GM18517 (cell line): ENCODE data around the gene RPS8.
"Not testable (repeated sequence)": the region's sequence is repeated elsewhere in the genome, so short reads cannot be mapped to it uniquely, and the experiment has no call there.

ENCODE experiments used
- ATAC-seq: cut with Tn5 transposase; IDR thresholded peaks from one replicate; pipeline ENCODE4 v1.9.1; 2021; ENCODE audit warnings: mild to moderate bottlenecking, moderate library complexity; ENCODE audit not compliant: unreplicated experiment

The RPS8 gene

DNA sequence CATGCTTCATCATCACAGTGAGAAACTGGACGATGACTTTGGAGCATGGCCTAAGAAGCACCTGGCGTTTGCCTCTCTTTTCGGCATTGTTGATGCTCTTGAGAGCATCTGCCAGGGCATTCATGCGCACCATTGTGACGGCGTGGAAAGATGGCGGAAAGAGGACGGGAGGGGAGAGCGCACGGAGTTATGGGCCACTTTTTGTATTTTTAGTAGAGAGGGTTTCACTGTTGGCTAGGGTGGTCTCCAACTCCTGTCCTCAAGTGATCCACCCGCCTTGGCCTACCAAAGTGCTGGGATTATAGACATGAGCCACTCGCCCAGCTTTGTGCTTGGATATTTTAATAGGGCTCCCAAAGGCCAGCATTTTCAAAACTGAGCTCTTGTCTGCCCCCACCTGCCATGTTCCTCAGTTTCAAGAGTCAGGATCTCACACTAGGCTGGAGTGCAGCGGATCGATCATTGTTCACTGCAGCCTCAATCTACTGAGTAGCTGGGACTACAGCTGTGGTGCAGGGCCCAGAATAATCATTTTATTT, 5.3 kb downstream of the RPS8 start:
- ATAC-seq, result no peak

DNA sequence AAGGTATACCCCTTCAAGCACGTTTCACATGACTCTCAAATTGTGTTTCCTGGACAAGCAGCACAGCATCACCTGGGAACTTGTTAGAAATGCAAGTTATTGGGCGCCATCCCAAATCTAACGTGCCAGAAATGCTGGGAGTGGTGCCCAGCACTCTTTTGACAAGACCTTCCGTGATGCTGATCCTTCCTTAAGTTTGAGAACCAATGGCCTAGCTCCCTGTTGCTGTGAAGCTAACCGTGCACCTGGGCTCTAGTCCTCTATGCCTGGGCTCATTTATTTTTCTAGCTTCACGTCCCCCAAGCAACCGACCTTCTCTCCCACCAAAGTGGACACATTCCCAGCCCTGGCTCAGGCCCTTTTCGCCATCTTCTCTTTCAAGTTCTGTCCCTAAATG, 8.4 kb downstream of the RPS8 start:
- no peak for ATAC-seq

DNA sequence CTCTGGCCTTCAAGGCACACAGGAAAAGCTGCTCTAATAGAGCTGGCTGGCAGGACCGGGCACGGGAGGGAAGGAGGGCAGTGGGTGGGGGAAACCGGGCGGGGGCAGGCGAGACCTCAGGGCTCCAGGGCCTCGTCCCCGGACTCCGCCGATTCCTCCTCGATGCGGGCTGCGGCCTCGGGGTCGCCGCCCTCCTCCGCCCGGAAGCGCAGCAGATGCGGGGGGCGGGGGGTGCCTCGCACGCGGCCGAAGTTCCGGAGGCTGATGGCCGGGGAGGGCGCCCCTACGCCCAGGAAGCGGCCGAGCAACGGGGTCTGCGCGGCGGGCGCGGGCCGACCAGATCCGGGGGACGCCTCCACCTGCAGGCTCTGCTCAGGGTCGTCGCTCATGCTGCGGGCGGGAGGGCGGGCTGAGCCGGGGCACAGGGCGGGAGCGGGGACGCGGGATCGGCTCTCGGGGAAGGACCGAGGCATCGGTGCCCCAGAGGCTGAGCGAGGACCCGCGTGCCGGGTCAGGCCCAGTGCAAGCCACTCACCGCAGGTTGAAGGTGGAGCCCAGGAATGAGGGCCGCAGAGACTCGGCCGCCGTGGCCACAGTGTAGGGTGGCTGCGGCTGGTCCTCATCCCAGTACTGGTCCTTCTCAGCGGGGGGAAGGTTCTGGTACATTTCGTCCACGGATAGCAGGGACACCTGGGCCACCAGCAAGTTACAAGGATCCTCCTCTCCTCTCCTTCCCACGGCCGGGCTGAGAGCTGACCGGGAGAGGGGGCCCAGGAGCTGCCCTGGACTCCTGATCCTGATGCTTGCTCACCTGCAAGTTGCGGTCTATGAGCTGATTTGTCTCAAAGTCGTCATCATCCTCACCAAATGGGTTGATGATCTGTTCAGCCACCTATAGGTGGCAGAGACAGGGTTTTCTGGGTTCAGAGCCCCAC, 9.0 kb downstream of the RPS8 start:
- ATAC-seq, result no peak

DNA sequence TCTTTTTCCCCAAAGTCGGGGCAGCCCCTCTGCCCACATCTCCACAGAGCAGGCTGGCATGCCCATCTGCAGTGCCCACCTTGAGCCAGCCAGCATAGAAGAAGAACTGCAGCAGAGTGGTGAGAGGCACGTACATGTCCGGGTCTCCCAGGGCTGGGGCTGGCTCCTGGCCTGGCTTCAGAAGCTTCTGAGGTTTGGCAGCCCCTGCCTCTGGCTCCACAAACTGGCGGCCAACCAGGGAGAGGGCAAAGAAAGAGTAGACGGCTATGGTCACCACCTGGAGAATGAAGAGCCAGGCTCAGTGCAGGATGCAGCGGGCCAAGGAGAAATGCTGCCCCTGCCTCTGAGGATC, 9.7 kb downstream of the RPS8 start:
- ATAC-seq, result no peak

DNA sequence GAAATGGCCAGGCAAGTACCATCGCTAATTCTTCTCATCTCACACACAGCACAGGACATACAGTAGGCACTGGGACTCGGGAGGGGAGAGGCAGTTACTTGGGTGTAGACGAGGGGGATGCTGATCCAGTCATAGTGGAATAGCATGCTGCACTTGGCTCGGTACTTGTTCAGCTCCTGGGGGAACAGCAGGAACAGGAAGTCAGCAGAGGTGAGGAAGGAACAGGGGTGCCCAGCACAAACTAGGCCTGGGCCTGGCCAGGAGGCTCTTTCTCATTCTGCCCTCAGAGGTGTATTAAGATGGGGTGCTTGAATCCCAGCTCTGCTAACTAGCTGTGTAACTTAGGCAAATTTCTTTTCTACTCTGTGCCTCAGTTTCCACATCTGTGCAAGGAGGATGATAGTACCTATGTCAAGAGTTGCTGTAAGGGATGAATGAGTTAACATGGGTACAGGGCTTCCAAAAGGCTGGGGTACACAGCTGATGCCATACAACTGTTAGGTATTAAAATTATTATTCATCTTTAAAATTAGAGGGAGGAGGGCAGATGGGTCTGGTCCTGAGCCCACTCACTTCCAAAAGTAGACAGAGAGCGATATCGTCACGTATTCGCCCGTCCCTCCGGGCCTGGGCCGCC, 10.3 kb downstream of the RPS8 start:
- no peak for ATAC-seq

DNA sequence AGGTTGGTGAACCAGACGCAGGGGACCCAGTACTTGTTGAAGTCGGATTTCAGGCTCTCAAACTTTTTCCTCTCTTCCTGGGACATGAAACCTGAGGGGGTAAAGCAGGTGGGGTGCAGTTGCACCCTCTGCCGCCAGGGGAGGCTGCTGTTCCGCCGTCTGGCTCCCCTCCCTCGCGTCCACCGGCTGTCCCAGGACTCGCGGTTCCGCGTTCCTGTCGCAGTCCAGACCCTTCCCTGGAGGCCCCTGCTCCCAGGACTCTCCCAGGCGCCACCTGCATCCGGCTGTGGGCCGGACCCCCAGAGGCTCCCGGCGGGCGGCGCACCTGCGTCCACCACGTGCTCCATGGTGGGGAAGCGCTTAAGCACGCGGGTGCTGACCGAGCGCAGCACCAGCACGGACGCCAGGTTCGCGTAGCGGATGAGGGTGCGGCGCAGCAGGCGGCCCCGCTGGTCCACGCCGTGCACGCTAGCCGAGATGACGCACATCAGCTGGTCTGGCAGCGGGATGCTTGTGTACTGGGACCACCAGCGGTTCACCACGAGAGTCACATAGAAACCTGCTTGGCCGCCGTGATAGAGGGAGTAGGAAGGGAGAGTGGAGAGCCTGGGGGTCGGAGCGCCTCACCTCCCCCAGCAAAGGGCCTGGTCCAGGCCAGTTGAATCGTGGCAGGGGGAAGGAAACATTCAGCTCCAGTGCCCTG, 10.9 kb downstream of the RPS8 start:
- peak; percentile 43 for ATAC-seq

DNA sequence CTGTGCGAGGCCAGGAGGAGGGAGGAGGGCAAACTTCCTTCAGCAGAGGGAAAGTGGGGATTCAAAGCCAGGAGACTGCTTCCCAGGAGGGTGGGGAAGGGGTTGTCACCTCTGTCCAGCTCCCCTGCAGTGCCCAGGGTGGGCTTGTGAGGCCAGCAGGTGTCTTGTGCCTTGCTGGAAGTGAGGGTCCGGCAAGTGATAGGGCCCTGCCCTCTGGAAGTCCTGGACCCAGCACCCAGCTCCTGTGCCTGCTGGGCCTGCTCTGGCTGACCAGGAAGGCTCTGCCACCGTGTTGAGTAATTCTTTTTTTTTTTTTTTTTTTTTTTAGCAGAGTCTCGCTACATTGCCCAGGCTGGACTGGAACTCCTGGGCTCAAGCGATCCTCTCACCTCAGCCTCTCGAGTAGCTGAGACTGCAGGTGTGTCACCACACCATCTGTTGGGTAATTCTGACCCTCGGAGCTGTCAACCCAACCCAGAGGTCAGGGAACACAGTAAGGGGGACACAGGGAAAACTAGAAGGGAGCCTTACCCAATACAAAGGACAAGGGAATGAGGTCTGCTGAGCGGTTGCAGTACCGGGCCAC, 11.6 kb downstream of the RPS8 start:
- no peak for ATAC-seq

DNA sequence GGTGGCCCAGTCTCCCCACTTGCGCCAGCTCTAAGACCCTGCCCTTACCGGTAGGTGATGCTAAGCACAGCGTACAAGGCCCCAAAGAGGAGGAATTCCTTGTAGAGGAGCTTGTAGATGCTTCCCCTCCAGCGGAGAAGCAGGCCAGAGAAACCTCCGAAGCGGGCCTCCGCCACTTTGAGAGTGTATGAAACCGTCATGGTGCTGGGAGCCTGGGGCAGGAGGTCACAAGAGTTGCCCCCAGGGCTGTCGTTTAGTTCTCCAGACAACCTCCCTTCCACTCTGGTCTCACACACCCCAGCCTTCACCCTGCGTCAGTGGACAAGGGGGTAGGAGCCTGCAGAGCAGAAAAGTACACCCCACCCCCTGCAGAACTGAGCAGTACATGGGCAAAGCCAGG, 12.2 kb downstream of the RPS8 start:
- no peak for ATAC-seq

DNA sequence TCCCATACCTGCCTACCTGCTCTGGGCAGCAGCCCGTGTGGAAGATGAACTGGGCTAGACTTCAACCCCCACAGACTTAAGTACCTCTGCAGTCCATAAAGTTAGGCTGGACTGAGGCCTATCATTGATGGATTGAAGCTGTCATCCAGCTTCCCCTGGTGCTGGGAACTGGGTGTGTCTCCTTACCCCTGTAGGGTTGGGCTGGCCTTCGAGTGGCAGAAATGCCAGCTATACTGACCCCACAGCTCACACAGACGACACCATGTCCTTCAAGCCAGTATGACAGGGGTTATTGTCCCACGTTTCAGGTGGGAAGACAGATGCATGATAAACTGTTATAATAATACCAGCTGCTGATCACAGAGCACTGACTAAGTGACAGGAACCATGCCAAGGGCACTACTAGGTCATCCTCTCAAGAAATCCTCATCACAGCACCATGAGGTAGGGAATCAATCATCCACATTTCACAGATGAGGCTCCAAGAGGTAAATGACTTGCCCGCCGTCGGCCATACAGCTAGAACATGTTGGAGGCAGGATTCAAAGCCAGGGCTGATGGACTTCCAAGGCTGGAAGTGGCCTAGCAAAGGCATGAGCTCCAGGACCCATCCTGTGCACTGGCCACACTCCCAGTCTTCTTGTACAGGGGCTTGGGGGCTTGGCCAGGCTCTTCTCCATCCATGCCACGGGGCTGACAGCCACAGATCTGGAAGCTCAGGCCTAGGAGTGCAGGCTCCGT, 12.9 kb downstream of the RPS8 start, which contains the start of gene BEST4:
Gene BEST4, minus strand, starts transcription at position 51 of the 741 bp plus-strand sequence. CDS start 465 bp downstream, outside the sequence.
- ATAC-seq, result no peak

DNA sequence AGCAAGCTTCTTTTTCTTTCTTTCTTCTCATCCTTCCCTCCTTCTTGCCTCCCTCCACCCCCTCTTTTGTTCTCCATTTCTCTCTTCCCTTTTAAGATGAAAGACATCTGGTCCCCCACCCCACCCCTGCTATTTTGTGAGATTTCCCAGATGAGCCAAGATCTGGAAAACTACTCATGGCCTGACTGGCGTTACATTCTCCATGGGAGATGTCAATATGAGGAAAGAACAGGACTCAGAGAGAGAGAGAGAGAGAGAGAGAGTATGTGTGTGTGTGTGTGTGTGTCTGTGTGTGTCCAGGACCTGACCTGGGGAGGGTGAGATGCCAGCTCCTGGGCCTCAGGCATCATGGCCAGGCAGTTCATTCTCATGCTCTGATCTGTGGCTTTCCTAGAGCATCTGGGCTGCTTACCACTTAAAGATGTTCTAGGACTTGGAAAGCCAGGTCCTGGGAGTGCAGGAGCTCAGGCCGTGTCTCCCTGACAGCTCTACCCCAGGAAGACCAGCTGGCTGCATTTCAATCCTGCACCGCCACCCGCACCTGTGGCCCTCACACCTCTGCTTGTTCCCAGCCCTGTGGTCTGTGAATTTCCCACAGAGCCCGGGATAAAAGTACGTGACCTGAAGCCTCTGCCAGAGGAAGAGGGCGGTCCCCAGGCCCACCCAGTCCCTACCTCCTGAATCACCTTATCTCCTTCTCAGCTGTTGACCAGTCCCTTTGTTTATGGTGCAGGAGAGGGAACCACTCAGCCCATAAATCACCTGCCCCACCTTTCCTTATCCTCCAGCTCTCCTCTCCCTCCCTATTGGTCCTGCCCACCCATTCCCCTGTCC, 15.8 kb downstream of the RPS8 start:
- ATAC-seq, result no peak

DNA sequence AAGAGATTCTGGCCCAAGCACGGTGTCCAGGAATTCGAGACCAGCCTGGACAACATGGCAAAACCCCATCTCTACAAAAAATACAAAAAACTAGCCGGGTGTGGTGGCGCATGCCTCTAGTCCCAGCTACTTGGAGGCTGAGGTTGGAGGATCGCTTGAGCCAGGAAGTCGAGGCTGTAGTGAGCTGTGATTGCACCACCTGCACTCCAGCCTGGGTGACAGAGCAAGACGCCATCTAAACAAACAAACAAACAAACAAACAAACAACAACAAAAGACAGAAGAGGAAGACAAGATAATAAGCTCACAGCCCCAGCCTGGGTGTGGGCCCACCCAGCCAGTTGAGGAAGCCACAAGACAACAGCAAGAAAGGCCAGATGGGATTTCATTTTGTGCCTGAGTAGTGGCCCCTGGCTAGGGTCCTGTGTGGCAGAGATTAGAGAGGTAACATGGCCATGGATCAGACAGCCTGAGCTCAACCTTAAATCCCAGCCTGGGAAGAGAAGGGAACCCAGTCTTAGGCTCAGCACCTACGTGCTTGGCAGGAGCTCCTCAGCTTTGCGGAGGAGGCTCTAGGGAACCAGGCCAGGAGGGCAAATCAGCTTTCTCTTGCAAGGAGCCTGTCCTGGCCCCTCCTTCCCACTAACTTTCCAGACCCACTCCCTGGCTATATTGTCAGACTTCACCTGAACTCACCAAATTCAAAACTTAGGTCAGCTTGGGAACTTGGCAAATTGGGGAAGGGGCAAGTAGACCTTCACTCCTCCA, 17.6 kb downstream of the RPS8 start:
- no peak for ATAC-seq

DNA sequence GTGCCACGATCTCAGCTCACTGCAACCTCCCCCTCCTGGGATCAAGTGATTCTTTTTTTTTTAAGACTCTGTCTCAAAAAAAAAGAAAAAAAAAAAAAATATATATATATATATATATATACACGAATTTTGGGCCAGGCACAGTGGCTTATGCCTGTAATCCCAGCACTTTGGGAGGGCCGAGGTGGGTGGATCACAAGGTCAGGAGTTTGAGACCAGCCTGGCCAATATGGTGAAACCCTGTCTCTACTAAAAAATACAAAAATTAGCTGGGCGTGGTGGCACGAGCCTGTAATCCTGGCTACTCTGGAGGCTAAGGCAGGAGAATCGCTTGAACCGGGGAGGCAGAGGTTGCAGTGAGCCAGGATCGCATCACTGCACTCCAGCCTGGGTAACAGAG, 22.5 kb downstream of the RPS8 start:
- ATAC-seq, result not testable (repeated sequence)

DNA sequence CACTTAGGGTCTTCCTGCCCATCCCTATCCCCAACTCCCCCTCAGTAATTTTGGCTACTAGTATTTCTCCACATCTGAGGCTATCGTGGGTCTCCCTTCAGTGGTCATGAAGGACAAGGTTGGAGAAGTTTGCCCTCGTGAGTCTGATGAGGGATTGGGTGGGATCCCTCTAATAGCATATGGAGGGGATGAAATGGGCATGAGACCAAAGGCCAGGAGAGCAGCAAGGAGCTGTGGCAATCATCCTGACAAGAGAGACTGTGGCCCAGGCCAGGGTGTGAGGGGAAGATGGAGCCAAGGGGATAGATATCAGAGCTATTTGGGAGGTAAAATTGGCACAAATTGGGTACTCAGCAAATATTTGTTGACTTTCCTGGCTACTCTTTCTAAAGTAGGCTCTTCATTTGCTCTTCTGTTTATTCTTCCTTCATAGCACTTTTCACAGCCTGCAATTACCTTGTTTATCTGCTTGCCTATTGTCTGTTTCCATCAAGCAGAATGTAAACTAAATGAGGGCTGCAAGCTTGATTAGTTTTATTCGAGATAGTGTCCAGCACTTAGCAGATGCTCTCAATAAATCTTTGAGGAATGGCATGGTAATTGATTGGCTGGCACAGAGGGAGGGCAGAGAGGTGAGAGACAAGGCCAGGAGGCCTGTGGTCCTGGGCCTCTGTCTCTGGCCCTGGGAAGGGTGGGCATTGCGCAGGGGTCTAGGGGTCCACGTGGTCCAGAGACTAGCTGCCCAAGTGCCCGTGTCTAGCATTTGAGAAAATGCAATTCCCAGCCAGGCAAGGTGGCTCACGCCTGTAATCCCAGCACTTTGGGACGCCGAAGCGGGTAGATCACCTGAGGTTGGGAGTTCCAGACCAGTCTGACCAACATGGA, 23.4 kb downstream of the RPS8 start:
- no peak for ATAC-seq

DNA sequence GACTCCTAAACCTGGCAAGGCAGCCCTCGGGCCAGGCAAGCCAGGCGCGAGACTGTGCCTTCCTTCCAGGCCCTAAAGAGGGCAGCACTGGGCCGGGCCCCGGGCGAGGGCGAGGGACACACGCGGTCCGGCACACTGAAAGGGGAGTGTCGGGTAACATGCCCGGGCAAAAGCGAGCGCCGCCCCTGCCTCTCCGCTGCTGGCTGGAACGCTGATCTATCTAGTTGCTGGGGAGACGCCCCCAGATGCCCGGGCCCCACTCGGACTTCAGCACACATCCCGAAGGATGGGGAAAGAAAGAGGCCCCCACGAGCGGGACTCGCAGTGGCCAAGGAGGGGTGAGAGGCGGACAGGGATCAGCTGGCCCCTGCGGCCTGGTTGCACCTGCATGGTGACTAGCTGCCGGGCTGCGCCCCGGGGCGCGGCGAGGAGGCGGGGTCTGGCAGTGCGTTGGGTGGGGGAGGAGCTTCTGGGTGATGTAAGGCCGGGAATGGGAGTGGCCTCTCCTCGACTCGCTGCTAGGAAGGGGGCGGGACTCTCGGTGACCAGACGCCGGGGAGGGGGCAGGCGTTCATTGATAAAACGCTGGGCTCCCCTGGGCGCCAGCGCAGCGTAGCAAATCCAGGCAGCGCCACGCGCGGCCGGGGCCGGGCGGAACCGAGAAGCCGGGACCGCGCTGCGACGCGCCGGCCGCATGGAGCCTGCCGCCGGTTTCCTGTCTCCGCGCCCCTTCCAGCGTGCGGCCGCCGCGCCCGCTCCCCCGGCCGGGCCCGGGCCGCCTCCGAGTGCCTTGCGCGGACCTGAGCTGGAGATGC, 24.6 kb downstream of the RPS8 start, which contains the start of gene PLK3:
Gene PLK3, plus strand, starts transcription at position 608 of the 815 bp plus-strand sequence. Its CDS starts 87 bp downstream, at position 695.
- ATAC-seq, result peak; percentile 76

DNA sequence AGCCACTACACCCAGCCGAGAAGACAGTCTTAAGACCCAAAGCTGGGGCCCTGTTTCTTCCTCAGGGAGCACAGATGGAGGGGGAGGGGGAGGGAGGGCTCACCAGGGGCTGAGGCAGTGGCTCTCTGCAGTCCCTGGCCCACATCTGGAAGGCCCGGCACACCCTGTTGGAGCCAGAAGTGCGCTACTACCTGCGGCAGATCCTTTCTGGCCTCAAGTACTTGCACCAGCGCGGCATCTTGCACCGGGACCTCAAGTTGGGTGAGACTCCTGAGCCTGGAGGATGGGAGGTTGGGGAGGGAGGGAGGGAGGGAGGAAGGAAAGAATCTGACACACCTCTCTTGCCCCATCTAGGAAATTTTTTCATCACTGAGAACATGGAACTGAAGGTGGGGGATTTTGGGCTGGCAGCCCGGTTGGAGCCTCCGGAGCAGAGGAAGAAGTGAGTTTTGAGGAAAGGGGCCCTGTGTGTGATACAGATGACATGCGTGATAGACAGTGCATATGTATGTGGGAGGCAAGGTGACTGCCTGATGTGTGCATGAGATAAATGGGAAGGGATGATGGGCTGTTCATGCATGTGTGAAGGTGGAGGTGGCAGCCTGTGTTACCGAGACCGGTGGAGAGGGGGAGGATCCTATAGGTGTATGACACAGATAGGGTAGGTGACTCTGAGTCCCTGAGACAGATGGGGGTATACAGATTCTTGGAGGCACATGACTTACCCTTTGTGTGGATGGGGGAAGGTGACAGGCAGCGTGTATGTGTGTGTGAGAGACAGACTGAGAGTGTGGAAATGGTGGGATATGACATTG, 26.4 kb downstream of the RPS8 start:
- no peak for ATAC-seq
